ENCODE results near the gene GCDH.

DNA sequence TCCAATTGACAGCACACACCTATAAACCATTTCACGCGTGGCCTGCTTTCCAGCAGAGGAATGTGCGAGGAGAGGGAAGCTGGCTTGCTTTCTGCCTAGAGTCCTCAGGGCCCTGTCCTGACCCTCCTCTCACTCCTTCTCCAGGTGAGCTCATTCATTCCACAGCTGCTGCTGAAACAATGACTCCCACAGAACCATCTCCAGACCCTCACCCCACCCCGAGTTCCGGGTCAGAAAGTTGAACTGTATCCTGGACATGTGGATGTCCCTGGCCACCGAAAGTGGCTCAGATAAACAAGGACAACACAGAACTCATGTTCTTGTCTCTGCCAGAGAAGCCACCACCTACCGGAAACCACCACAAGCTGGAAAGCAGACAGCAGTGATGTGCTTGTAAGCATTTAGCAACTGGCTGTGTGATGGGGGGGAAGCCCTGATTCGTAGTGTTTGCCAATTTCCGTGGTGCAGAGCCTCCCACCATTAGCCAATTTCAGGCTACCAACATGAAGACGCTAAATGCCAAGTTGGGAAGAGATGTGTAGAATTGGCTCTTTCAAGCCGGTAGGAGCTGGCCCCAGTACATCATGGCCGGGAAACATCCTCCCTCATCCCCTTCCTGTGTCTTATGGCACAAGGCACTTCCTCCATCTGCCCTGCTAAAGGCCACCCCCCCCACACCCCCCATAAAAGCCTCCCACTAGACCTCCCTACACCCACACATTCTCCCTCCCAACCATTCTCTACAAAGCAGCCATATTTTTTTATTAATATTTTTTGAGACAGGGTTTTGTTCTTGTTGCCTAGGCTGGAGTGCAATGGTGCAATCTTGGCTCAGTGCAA lies 23.1 kb downstream of the GCDH start:
- TF ChIP-seq POLR2A (IDR thresholded peaks at IDR 0.05; ENCODE audit: low read length) (no peak), GATA1 (IDR thresholded peaks at IDR 0.05; ENCODE audit: low read depth, low read length) (no peak)

All from erythroblast (primary cell).